Measurements from ENCODE around the gene DUSP28.

Gene DUSP28

GRCh38 chr2:240525802-240526201 lies 34.4 kb upstream of the DUSP28 start:
- POLR2A ChIA-PET, result no interaction called here
- CTCF ChIA-PET, result interaction anchor here (0.6 to 0.7 kb wide), 2 partner anchors 11 to 46 kb away, joined by 3 read pairs; no protein-coding TSS in a partner anchor
- TF ChIP-seq ZNF280C (tag by site-specific recombination; IDR thresholded peaks at IDR 0.05), result no peak
- TF ChIP-seq ZNF324 (tag by site-specific recombination; IDR thresholded peaks at IDR 0.05), result no peak
- TF ChIP-seq ZNF426 (tag by site-specific recombination; IDR thresholded peaks at IDR 0.05), result no peak
- no peak for TF ChIP-seq ZSCAN18 (tag by site-specific recombination; IDR thresholded peaks at IDR 0.05)
- TF ChIP-seq ZNF791 (tag by site-specific recombination; IDR thresholded peaks at IDR 0.05), result no peak
- no peak for TF ChIP-seq HOXA7 (CRISPR knock-in tag; IDR thresholded peaks at IDR 0.05; ENCODE audit: borderline replicate concordance)
- TF ChIP-seq ZNF423 (tag by site-specific recombination; IDR thresholded peaks at IDR 0.05), result no peak
- TF ChIP-seq ZNF645 (tag by site-specific recombination; IDR thresholded peaks at IDR 0.05), result no peak
- no peak for TF ChIP-seq ZNF768 (tag by site-specific recombination; IDR thresholded peaks at IDR 0.05)
- TF ChIP-seq ZNF501 (tag by site-specific recombination; IDR thresholded peaks at IDR 0.05), result no peak
- TF ChIP-seq ZNF175 (tag by site-specific recombination; IDR thresholded peaks at IDR 0.05), result no peak
- TF ChIP-seq ZNF624 (tag by site-specific recombination; IDR thresholded peaks at IDR 0.05), result no peak
- TF ChIP-seq KLF1 (tag by site-specific recombination; IDR thresholded peaks at IDR 0.05), result no peak
- no peak for TF ChIP-seq ZNF510 (tag by site-specific recombination; IDR thresholded peaks at IDR 0.05; ENCODE audit: insufficient replicate concordance)
- TF ChIP-seq PRDM1 (tag by site-specific recombination; IDR thresholded peaks at IDR 0.05), result no peak
- no peak for TF ChIP-seq ZNF416 (tag by site-specific recombination; IDR thresholded peaks at IDR 0.05)
- no peak for TF ChIP-seq ZFP69B (tag by site-specific recombination; IDR thresholded peaks at IDR 0.05)
- no peak for TF ChIP-seq ZNF548 (tag by site-specific recombination; IDR thresholded peaks at IDR 0.05)
- Histone ChIP-seq H3K36me3 (ENCODE audit: control insufficient read depth in 2 of 2, insufficient read depth in 1 of 2, low read length in 2 of 2) (peaks cover 0 to 51% of the 10 kb centered on the region in 2 experiments; a peak in 2 of 3 replicates), H3K27ac (ENCODE audit: extremely low read depth, low read depth, low read length) (no peak overlapping the region), H3K9me3 (ENCODE audit: control insufficient read depth, insufficient read depth, low read depth, low read length) (no peaks in the 10 kb centered on the region), H3K4me1 (ENCODE audit: control insufficient read depth, insufficient read depth, low read length) (no peaks in the 10 kb centered on the region), H3K4me3 (ENCODE audit: low read depth, low read length) (no peak overlapping the region)

GRCh38 chr2:240526521-240526920 lies 33.6 kb upstream of the DUSP28 start:
- Histone ChIP-seq H3K36me3 (ENCODE audit: control insufficient read depth in 2 of 2, insufficient read depth in 1 of 2, low read length in 2 of 2) (peaks cover 0 to 53% of the 10 kb centered on the region in 2 experiments; a peak in 2 of 3 replicates), H3K9me3 (ENCODE audit: control insufficient read depth, insufficient read depth, low read depth, low read length) (no peaks in the 10 kb centered on the region), H3K27ac (ENCODE audit: extremely low read depth, low read depth, low read length) (no peak overlapping the region), H3K4me1 (ENCODE audit: control insufficient read depth, insufficient read depth, low read length) (no peaks in the 10 kb centered on the region), H3K4me3 (ENCODE audit: low read depth, low read length) (no peak overlapping the region)
- ChIA-PET CTCF (interaction anchor here (0.7 kb wide), 1 partner anchor 45 kb away, joined by 3 read pairs; no protein-coding TSS in a partner anchor), POLR2A (no interaction called here)
- TF ChIP-seq ZNF362 (tag by site-specific recombination; IDR thresholded peaks at IDR 0.05) (no peak), ZNF121 (tag by site-specific recombination; IDR thresholded peaks at IDR 0.05) (no peak), CTCF (tag by site-specific recombination; IDR thresholded peaks at IDR 0.05) (no peak), PBX3 (CRISPR knock-in tag; IDR thresholded peaks at IDR 0.05) (no peak), ZNF629 (tag by site-specific recombination; IDR thresholded peaks at IDR 0.05) (no peak), HOXD13 (CRISPR knock-in tag; IDR thresholded peaks at IDR 0.05; ENCODE audit: borderline replicate concordance) (no peak), ZNF600 (tag by site-specific recombination; IDR thresholded peaks at IDR 0.05) (no peak), ZNF404 (tag by site-specific recombination; IDR thresholded peaks at IDR 0.05) (no peak), ZNF169 (tag by site-specific recombination; IDR thresholded peaks at IDR 0.05) (no peak)

Measured in HEK293 (cell line).